Ascending aorta (tissue), 2 donors: ENCODE results near the gene TBC1D19. TPM values are rescaled to one million over a fixed set of nuclear protein-coding genes. Genes with fewer than 3 reads are reported as not detected.
"Not testable (repeated sequence)": the region's sequence is repeated elsewhere in the genome, so short reads cannot be mapped to it uniquely, and the experiment has no call there.

Experiments
- DNase-seq, 2 donors: peaks; one replicate each; pipeline ENCODE4 v3.0.0-alpha.2; 2019; ENCODE audit warnings: low spot score in 2 of 2
- H3K27ac ChIP-seq, 2 donors: fragments of 200-600 bp; sonication (generic); one replicate each; pipeline ENCODE4 v1.5.1; 2016 to 2017; ENCODE audit warnings: mild to moderate bottlenecking in 1 of 2
- H3K27me3 ChIP-seq: fragments of 200-600 bp; sonication (generic); one replicate; pipeline ENCODE4 v1.5.1; 2017
- H3K36me3 ChIP-seq, 2 donors: fragments of 200-600 bp; sonication (generic); one replicate each; pipeline ENCODE4 v1.5.1; 2016
- H3K4me1 ChIP-seq, 2 donors: fragments of 200-600 bp; sonication (generic); one replicate each; pipeline ENCODE4 v1.5.1; 2016 to 2017; ENCODE audit warnings: mild to moderate bottlenecking in 1 of 2
- H3K4me3 ChIP-seq, 2 donors: fragments of 200-600 bp; sonication (generic); one replicate each; pipeline ENCODE4 v1.5.1; 2016 to 2017; ENCODE audit warnings: mild to moderate bottlenecking in 1 of 2
- H3K9me3 ChIP-seq, 2 donors: fragments of 200-600 bp; sonication (generic); one replicate each; pipeline ENCODE4 v1.5.1; 2016
- intact Hi-C: fragments of 100-400 bp; cut with DNase I; formaldehyde crosslinking; loops from one replicate; pipeline ENCODE4 v1.15.1; 2023
- total RNA-seq: library from RNA; depleted of rRNA; stranded (reverse); fragments of >200 nt; gene quantifications from one replicate; pipeline ENCODE4 v1.1.0, GENCODE V29; 2016
- TF ChIP-seq, protein P1 (sequence below), 3 experiments: fragments of 200-600 bp in 2 of 3; fragments of 450-650 bp in 1 of 3; sonication (generic) in 2 of 3; IDR thresholded peaks; one replicate each; pipeline ENCODE4 v1.5.1; 2016 to 2019; ENCODE audit warnings: antibody characterized with exemption in 3 of 3, mild to moderate bottlenecking in 1 of 3, moderate library complexity in 1 of 3

Gene TBC1D19, protein sequence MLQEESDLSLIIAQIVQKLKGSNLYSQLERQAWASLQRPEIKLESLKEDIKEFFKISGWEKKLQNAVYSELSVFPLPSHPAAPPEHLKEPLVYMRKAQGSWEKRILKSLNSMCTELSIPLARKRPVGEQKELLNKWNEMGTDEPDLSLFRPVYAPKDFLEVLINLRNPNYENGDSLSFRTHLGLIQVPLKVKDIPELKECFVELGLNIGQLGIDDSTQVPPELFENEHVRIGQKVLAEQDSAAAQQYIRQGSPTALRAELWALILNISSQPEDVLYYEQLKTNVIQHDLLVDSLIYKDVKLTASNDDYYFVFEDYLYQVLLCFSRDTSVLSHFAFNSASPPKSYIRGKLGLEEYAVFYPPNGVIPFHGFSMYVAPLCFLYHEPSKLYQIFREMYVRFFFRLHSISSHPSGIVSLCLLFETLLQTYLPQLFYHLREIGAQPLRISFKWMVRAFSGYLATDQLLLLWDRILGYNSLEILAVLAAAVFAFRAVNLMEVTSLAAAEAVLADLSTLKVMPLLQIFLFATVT
- total RNA-seq, result 18.1 TPM

DNA sequence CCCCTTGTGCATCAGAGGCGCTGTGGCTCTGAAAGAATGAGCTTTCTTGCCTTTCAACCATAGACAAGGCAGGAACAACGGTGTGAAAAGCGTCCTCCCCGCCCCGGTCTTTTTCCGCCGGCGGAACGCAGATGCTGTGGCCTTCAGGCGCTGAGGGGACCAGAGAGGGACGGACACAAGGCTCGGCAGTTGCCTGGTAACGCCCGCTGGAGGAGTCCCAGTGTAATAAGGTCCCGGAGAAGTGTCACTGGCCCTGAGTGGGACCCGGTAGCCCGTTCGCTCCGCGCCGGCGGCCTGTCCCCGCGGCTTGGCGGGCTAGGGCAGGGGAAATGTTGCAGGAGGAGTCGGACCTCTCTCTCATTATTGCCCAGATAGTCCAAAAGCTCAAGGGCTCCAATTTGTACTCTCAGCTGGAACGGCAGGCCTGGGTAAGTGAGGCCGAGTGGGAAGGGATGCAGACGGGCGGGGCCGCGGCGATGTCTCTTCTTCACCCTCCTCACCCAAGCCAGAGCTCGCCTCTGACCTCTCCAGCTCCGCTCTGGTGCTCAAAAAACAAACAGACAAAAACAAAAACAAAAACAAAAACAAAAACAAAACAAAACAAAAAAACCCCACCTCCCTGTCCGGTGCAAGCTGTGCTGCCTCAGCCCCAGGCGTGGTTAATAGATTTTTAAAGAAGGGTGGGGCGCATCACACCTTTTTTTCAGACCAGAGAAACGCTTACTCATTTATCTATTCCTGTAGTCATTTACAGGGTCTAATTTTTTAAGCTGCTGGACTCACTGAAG lies at the start of gene TBC1D19:
TSS of gene TBC1D19 (plus strand) at position 220 of the 788 bp plus-strand sequence. CDS start at position 330, 110 bp downstream.
- Histone ChIP-seq H3K27me3 (no peaks in the 10 kb centered on the region), H3K4me1 (peaks cover 0 to 2% of the 10 kb centered on the region in 2 donors), H3K9me3 (no peaks in the 10 kb centered on the region), H3K4me3 (peak within 1 kb of the TSS; percentile 73 to 94), H3K36me3 (no peaks in the 10 kb centered on the region), H3K27ac (peak within 1 kb of the TSS; percentile 60 to 63)
- intact Hi-C loops, result loop anchor here (5.0 to 10.0 kb wide), 2 partner anchors 273 to 669 kb away; partner anchors contain the start of gene SMIM20
- TF ChIP-seq, protein P1, sequence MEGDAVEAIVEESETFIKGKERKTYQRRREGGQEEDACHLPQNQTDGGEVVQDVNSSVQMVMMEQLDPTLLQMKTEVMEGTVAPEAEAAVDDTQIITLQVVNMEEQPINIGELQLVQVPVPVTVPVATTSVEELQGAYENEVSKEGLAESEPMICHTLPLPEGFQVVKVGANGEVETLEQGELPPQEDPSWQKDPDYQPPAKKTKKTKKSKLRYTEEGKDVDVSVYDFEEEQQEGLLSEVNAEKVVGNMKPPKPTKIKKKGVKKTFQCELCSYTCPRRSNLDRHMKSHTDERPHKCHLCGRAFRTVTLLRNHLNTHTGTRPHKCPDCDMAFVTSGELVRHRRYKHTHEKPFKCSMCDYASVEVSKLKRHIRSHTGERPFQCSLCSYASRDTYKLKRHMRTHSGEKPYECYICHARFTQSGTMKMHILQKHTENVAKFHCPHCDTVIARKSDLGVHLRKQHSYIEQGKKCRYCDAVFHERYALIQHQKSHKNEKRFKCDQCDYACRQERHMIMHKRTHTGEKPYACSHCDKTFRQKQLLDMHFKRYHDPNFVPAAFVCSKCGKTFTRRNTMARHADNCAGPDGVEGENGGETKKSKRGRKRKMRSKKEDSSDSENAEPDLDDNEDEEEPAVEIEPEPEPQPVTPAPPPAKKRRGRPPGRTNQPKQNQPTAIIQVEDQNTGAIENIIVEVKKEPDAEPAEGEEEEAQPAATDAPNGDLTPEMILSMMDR (IDR thresholded peaks at IDR 0.05), result no peak
- peak; percentile 53 to 91 for DNase-seq

DNA sequence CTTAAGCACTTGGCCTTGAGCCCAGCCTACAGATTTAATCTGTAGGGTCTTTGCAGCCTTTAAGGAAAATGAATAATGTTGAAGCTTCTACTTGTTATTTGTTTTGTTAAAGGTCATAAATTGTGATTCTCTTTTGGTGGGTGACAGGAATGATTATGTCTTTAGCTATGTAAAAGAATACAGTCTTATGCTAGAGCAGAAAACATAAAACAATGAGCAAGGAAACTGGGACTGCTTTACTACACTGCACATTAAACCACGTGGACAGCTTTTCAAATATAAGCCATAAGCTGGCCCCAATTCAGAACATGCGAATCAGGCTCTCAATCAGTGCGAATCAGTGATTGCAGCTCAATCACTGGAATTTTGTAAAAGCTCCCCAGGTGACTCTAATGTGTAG lies 40.9 kb upstream of the TBC1D19 start:
- no peak for DNase-seq
- no peaks in the 10 kb centered on the region for H3K36me3 ChIP-seq
- H3K4me1 ChIP-seq, result no peaks in the 10 kb centered on the region
- H3K4me3 ChIP-seq, result no peak overlapping the region
- intact Hi-C loops, result no loop called here
- peaks cover 0 to 5% of the 10 kb centered on the region in 2 donors for H3K9me3 ChIP-seq
- TF ChIP-seq, protein P1 (IDR thresholded peaks at IDR 0.05), result no peak
- no peaks in the 10 kb centered on the region for H3K27me3 ChIP-seq
- no peak overlapping the region for H3K27ac ChIP-seq

DNA sequence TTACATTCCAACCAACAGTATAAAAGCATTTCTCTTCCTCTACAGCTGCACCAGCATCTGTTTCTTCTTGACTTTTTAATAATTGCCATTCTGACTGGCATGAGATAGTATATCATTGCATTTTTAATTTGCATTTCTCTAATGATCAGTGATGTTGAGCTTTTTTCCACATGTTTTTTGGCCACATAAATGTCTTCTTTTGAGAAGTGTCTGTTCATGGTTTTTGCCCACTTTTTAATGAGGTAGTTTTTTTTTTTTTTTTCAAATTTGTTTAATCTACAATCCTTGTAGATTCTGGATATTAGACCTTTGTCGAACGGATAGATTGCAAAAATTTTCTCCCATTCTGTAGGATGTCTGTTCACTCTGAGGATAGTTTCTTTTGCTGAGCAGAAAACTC lies 39.5 kb upstream of the TBC1D19 start:
- DNase-seq, result no peak
- TF ChIP-seq, protein P1 (IDR thresholded peaks at IDR 0.05), result no peak
- intact Hi-C loops, result no loop called here
- H3K4me3 ChIP-seq, result no peak overlapping the region
- no peak overlapping the region for H3K27ac ChIP-seq
- peaks cover 0 to 5% of the 10 kb centered on the region in 2 donors for H3K9me3 ChIP-seq
- H3K4me1 ChIP-seq, result no peaks in the 10 kb centered on the region
- H3K36me3 ChIP-seq, result no peaks in the 10 kb centered on the region
- no peaks in the 10 kb centered on the region for H3K27me3 ChIP-seq

DNA sequence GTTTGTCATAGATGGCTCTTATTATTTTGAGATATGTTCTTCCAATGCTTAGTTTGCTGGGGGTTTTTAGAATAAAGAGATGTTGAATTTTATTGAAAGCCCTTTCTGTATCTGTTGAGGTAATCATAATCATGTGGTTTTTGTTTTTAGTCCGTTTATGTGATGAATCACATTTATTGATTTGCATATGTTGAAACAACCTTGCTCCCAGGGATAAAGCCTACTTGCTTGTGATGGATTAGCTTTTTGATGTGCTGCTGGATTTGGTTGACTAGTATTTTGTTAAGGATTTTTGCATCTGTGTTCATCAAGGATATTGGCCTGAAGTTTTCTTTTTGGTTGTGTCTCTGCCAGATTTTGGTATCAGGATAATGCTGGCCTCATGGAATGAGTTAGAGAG lies 35.5 kb upstream of the TBC1D19 start:
- H3K27ac ChIP-seq, H3K9me3 ChIP-seq, H3K4me1 ChIP-seq, H3K27me3 ChIP-seq, H3K36me3 ChIP-seq, DNase-seq, H3K4me3 ChIP-seq, intact Hi-C loops: not testable (repeated sequence)

DNA sequence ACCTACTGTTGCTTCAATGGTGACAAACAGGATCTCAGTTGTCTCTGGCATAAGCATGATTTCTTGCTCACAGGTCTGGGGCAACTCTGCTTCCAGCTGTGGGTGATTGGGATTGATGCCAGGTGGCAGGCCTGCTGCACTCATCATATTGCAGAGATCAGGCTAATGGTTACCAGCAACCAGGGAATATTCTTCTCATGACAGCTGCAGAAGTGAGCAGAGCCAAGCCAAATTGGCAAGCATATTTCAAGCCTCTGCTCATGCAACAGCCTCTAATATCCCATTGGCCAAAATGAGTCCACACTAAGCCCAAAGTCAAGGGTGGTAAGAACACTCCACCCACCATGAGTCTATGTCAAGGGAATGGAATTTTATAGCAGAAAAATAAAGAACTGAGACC lies 26.7 kb upstream of the TBC1D19 start:
- no peak for DNase-seq
- Histone ChIP-seq H3K9me3 (peaks cover 0 to 5% of the 10 kb centered on the region in 2 donors), H3K36me3 (no peaks in the 10 kb centered on the region), H3K27ac (no peak overlapping the region), H3K4me1 (no peaks in the 10 kb centered on the region), H3K4me3 (no peak overlapping the region), H3K27me3 (no peaks in the 10 kb centered on the region)
- TF ChIP-seq, protein P1 (IDR thresholded peaks at IDR 0.05), result no peak
- intact Hi-C loops, result no loop called here
